Activated CD4-positive, alpha-beta T cell treated with anti-CD3 and anti-CD28 coated beads for 36 hours (primary cell): ENCODE results near the gene SGSM1. TPM values are rescaled to one million over a fixed set of nuclear protein-coding genes. Genes with fewer than 3 reads are reported as not detected.
"Not testable (repeated sequence)": the region's sequence is repeated elsewhere in the genome, so short reads cannot be mapped to it uniquely, and the experiment has no call there.

Source experiments
- ATAC-seq: fragments of 200-7000 bp; cut with Tn5 transposase; one replicate; pipeline ENCODE4 v1.10.0; 2021; ENCODE audit warnings: mild to moderate bottlenecking, moderate library complexity
- CTCF ChIA-PET: fragments of 350-600 bp; sonication (Branson Sonifier 250); formaldehyde crosslinking; loops from one replicate; lab custom pipeline; 2021; ENCODE audit warnings: antibody characterized with exemption; lab: Charles Lee
- POLR2A ChIA-PET: fragments of 350-600 bp; sonication (Branson Sonifier 250); formaldehyde crosslinking; loops from one replicate; lab custom pipeline; 2021; ENCODE audit warnings: antibody characterized with exemption, inconsistent platforms; lab: Charles Lee
- DNase-seq: peaks from one replicate; pipeline ENCODE4 v3.0.0-alpha.2; 2020
- H3K27ac Mint-ChIP-seq: one replicate; pipeline ENCODE4 v1.8.0; 2021; ENCODE audit warnings: mixed read lengths
- H3K27me3 Mint-ChIP-seq: one replicate; pipeline ENCODE4 v1.8.0; 2021; ENCODE audit warnings: mixed read lengths
- H3K36me3 Mint-ChIP-seq: one replicate; pipeline ENCODE4 v1.8.0; 2021; ENCODE audit warnings: low read depth, mixed read lengths
- H3K4me1 Mint-ChIP-seq: one replicate; pipeline ENCODE4 v1.8.0; 2021; ENCODE audit warnings: mixed read lengths
- H3K4me3 Mint-ChIP-seq: one replicate; pipeline ENCODE4 v1.8.0; 2021; ENCODE audit warnings: mild to moderate bottlenecking, moderate library complexity, mixed read lengths
- H3K9me3 Mint-ChIP-seq: one replicate; pipeline ENCODE4 v1.8.0; 2021; ENCODE audit warnings: low read depth, mixed read lengths
- intact Hi-C, 2 experiments: fragments of 100-400 bp; cut with DNase I in 1 of 2; cut with micrococcal nuclease in 1 of 2; formaldehyde crosslinking; loops; one replicate each; pipeline versions ENCODE4 v1.14.2 to v1.15.1; 2022 to 2024; cut with DNase I, micrococcal nuclease
- total RNA-seq, 2 experiments: library from RNA; stranded (reverse); gene quantifications; one replicate each; pipeline ENCODE4 v1.2.3, GENCODE V29; 2021

The SGSM1 gene
- total RNA-seq, 2 experiments from 2014 or later, result 0.11 to 0.35 TPM

GRCh38 chr22:24875862-24876506 is 70.0 kb downstream of the SGSM1 start:
- H3K4me1 Mint-ChIP-seq, result no peaks in the 10 kb centered on the region
- no peaks in the 10 kb centered on the region for H3K36me3 Mint-ChIP-seq
- H3K27me3 Mint-ChIP-seq, result no peaks in the 10 kb centered on the region
- no peak for ATAC-seq
- ChIA-PET CTCF (interaction anchor here (0.6 to 1.9 kb wide), 4 partner anchors 12 to 106 kb away, joined by 3 to 7 read pairs (median 4); no protein-coding TSS in a partner anchor), POLR2A (interaction anchor here (0.6 kb wide), 1 partner anchor 787 kb away, joined by 3 read pairs; no protein-coding TSS in a partner anchor)
- H3K27ac Mint-ChIP-seq, result no peak overlapping the region
- intact Hi-C loops, result no loop called here
- peak; percentile 56 for DNase-seq
- H3K9me3 Mint-ChIP-seq, result no peaks in the 10 kb centered on the region
- no peak overlapping the region for H3K4me3 Mint-ChIP-seq

GRCh38 chr22:24876700-24877099 is 70.7 kb downstream of the SGSM1 start:
- H3K27ac Mint-ChIP-seq, result no peak overlapping the region
- intact Hi-C loops, result no loop called here
- ChIA-PET POLR2A (no interaction called here), CTCF (interaction anchor here (0.6 to 1.9 kb wide), 2 partner anchors 12 to 107 kb away, joined by 3 to 6 read pairs; no protein-coding TSS in a partner anchor)
- ATAC-seq (no peak), DNase-seq (no peak)
- H3K4me3 Mint-ChIP-seq, result no peak overlapping the region
- H3K27me3 Mint-ChIP-seq, result no peaks in the 10 kb centered on the region
- H3K36me3 Mint-ChIP-seq, result no peaks in the 10 kb centered on the region
- no peaks in the 10 kb centered on the region for H3K4me1 Mint-ChIP-seq
- H3K9me3 Mint-ChIP-seq, result no peaks in the 10 kb centered on the region

GRCh38 chr22:24878969-24879368 is 73.0 kb downstream of the SGSM1 start:
- Mint-ChIP-seq H3K4me3 (no peak overlapping the region), H3K9me3 (no peaks in the 10 kb centered on the region), H3K27me3 (no peaks in the 10 kb centered on the region), H3K4me1 (no peaks in the 10 kb centered on the region), H3K27ac (no peak overlapping the region), H3K36me3 (no peaks in the 10 kb centered on the region)
- DNase-seq, result no peak
- ChIA-PET POLR2A (no interaction called here), CTCF (interaction anchor here (0.7 to 1.2 kb wide), 2 partner anchors 29 to 110 kb away, joined by 3 read pairs; no protein-coding TSS in a partner anchor)
- ATAC-seq, result no peak
- intact Hi-C loops, result no loop called here

- H3K27ac Mint-ChIP-seq, result no peak overlapping the region
- no peaks in the 10 kb centered on the region for H3K36me3 Mint-ChIP-seq
- H3K4me3 Mint-ChIP-seq, result no peak overlapping the region
- ChIA-PET POLR2A (no interaction called here), CTCF (no interaction called here)
- no peaks in the 10 kb centered on the region for H3K9me3 Mint-ChIP-seq
- no peaks in the 10 kb centered on the region for H3K4me1 Mint-ChIP-seq
- intact Hi-C loops, result no loop called here
- DNase-seq (no peak), ATAC-seq (no peak)
- H3K27me3 Mint-ChIP-seq, result no peaks in the 10 kb centered on the region
Measured at GRCh38 chr22:24883432-24883831, 77.4 kb downstream of the SGSM1 start.

- ATAC-seq (no peak), DNase-seq (no peak)
- intact Hi-C loops, result no loop called here
- Mint-ChIP-seq H3K9me3 (no peaks in the 10 kb centered on the region), H3K4me1 (no peaks in the 10 kb centered on the region), H3K27ac (no peak overlapping the region), H3K36me3 (no peaks in the 10 kb centered on the region), H3K4me3 (no peak overlapping the region), H3K27me3 (no peaks in the 10 kb centered on the region)
- ChIA-PET POLR2A (no interaction called here), CTCF (interaction anchor here (0.8 kb wide), 1 partner anchor 163 kb away, joined by 3 read pairs; no protein-coding TSS in a partner anchor)
Measured at GRCh38 chr22:24887260-24887659, 81.2 kb downstream of the SGSM1 start.

GRCh38 chr22:24893341-24894070 is 87.5 kb downstream of the SGSM1 start:
- CTCF ChIA-PET, result no interaction called here
- POLR2A ChIA-PET, result no interaction called here
- Mint-ChIP-seq H3K9me3 (no peaks in the 10 kb centered on the region), H3K36me3 (no peaks in the 10 kb centered on the region), H3K4me1 (no peaks in the 10 kb centered on the region), H3K4me3 (no peak overlapping the region), H3K27me3 (no peaks in the 10 kb centered on the region), H3K27ac (no peak overlapping the region)
- intact Hi-C loops, result no loop called here
- ATAC-seq, result no peak
- DNase-seq, result no peak

GRCh38 chr22:24894220-24894975 is 88.4 kb downstream of the SGSM1 start:
- ATAC-seq, result no peak
- intact Hi-C loops, result no loop called here
- ChIA-PET POLR2A (no interaction called here), CTCF (interaction anchor here (0.9 kb wide), 1 partner anchor 107 kb away, joined by 4 read pairs; no protein-coding TSS in a partner anchor)
- Mint-ChIP-seq H3K27ac (no peak overlapping the region), H3K27me3 (no peaks in the 10 kb centered on the region), H3K9me3 (no peaks in the 10 kb centered on the region), H3K4me3 (no peak overlapping the region), H3K4me1 (no peaks in the 10 kb centered on the region), H3K36me3 (no peaks in the 10 kb centered on the region)
- DNase-seq, result no peak

- DNase-seq (no peak), ATAC-seq (no peak)
- Mint-ChIP-seq H3K27me3 (no peaks in the 10 kb centered on the region), H3K4me1 (no peaks in the 10 kb centered on the region), H3K4me3 (no peak overlapping the region), H3K27ac (no peak overlapping the region), H3K9me3 (no peaks in the 10 kb centered on the region), H3K36me3 (no peaks in the 10 kb centered on the region)
- CTCF ChIA-PET, result interaction anchor here (0.9 kb wide), 1 partner anchor 108 kb away, joined by 4 read pairs; no protein-coding TSS in a partner anchor
- POLR2A ChIA-PET, result no interaction called here
- intact Hi-C loops, result no loop called here
Measured at GRCh38 chr22:24894998-24895397, 89.0 kb downstream of the SGSM1 start.

- ATAC-seq, result no peak
- Mint-ChIP-seq H3K27me3 (no peaks in the 10 kb centered on the region), H3K27ac (no peak overlapping the region), H3K9me3 (peaks cover 13% of the 10 kb centered on the region), H3K4me1 (no peaks in the 10 kb centered on the region), H3K36me3 (peaks cover 16% of the 10 kb centered on the region), H3K4me3 (no peak overlapping the region)
- ChIA-PET POLR2A (interaction anchor here (0.6 kb wide), 1 partner anchor 296 kb away, joined by 3 read pairs; no protein-coding TSS in a partner anchor), CTCF (no interaction called here)
- intact Hi-C loops, result no loop called here
- no peak for DNase-seq
Measured at GRCh38 chr22:24901448-24901847, 95.4 kb downstream of the SGSM1 start.

GRCh38 chr22:24905909-24906308 is 99.9 kb downstream of the SGSM1 start:
- no peak for DNase-seq
- no peak overlapping the region for H3K4me3 Mint-ChIP-seq
- peaks cover 17% of the 10 kb centered on the region for H3K36me3 Mint-ChIP-seq
- H3K9me3 Mint-ChIP-seq, result peaks cover 13% of the 10 kb centered on the region
- intact Hi-C loops, result no loop called here
- POLR2A ChIA-PET, result no interaction called here
- H3K27me3 Mint-ChIP-seq, result no peaks in the 10 kb centered on the region
- CTCF ChIA-PET, result no interaction called here
- H3K4me1 Mint-ChIP-seq, result no peaks in the 10 kb centered on the region
- H3K27ac Mint-ChIP-seq, result no peak overlapping the region
- no peak for ATAC-seq

GRCh38 chr22:24907101-24907500 is 101.1 kb downstream of the SGSM1 start:
- POLR2A ChIA-PET, H3K4me1 Mint-ChIP-seq, H3K27ac Mint-ChIP-seq, DNase-seq, CTCF ChIA-PET, H3K4me3 Mint-ChIP-seq, intact Hi-C loops, ATAC-seq, H3K27me3 Mint-ChIP-seq: not testable (repeated sequence)
- H3K9me3 Mint-ChIP-seq, result peaks cover 13% of the 10 kb centered on the region
- H3K36me3 Mint-ChIP-seq, result peaks cover 17% of the 10 kb centered on the region
